Measurements from ENCODE around the gene PDIA2.

GRCh38 chr16:287981-288920, 5.3 kb downstream of the PDIA2 start:
- TF ChIP-seq CBFB (IDR thresholded peaks at IDR 0.05; ENCODE audit: low read depth) (no peak), ZBTB4 (CRISPR knock-in tag; IDR thresholded peaks at IDR 0.05) (no peak), CTCF (IDR thresholded peaks at IDR 0.05 in 2 of 3, conservative IDR thresholded peaks at IDR 0.05 in 1 of 3; ENCODE audit: control insufficient read depth in 2 of 3, extremely low read depth in 1 of 3, insufficient read depth in 1 of 3, low read depth in 3 of 3, low read length in 3 of 3) (no peak), POLR2A (IDR thresholded peaks at IDR 0.05; ENCODE audit: low read depth, low read length) (no peak), ATF2 (IDR thresholded peaks at IDR 0.05; ENCODE audit: low read length) (no peak), E2F4 (IDR thresholded peaks at IDR 0.05; ENCODE audit: low read depth, low read length) (no peak), POLR2AphosphoS5 (IDR thresholded peaks at IDR 0.05; ENCODE audit: low read length) (no peak), SUZ12 (IDR thresholded peaks at IDR 0.05; ENCODE audit: unreplicated experiment) (no peak), ESRRA (IDR thresholded peaks at IDR 0.05; ENCODE audit: low read length) (no peak), ZNF274 (IDR thresholded peaks at IDR 0.05; ENCODE audit: insufficient read depth, insufficient read length) (no peak), MAX (IDR thresholded peaks at IDR 0.05; ENCODE audit: low read depth, low read length) (no peak), RFX5 (IDR thresholded peaks at IDR 0.05; ENCODE audit: low read depth, low read length) (no peak), JUND (IDR thresholded peaks at IDR 0.05; ENCODE audit: low read depth, low read length) (no peak)
